Epithelial cell of proximal tubule (primary cell): ENCODE measurements around the gene FASTKD2. TPM values are rescaled to one million over a fixed set of nuclear protein-coding genes. Genes with fewer than 3 reads are reported as not detected.

Experiments
- DNase-seq: peaks from one replicate; pipeline ENCODE4 v3.0.0-alpha.2; 2011; ENCODE audit warnings: low read depth
- H3K4me3 ChIP-seq: 2 replicates; pipeline ENCODE4 v1.5.1; 2011; ENCODE audit warnings: low read depth, mild to moderate bottlenecking, low read length
- total RNA-seq: library from RNA; depleted of rRNA; stranded (reverse); fragments of >200 nt; gene quantifications from 2 replicates; pipeline ENCODE4 v1.2.3, GENCODE V29; 2015
- TF ChIP-seq, protein P1 (sequence below): conservative IDR thresholded peaks from 2 replicates; pipeline ENCODE4 v1.5.1; 2012; ENCODE audit warnings: low read depth, mild to moderate bottlenecking, low read length

Gene FASTKD2
- total RNA-seq, 1 donor from 2014 or later = 29.7 TPM

DNA sequence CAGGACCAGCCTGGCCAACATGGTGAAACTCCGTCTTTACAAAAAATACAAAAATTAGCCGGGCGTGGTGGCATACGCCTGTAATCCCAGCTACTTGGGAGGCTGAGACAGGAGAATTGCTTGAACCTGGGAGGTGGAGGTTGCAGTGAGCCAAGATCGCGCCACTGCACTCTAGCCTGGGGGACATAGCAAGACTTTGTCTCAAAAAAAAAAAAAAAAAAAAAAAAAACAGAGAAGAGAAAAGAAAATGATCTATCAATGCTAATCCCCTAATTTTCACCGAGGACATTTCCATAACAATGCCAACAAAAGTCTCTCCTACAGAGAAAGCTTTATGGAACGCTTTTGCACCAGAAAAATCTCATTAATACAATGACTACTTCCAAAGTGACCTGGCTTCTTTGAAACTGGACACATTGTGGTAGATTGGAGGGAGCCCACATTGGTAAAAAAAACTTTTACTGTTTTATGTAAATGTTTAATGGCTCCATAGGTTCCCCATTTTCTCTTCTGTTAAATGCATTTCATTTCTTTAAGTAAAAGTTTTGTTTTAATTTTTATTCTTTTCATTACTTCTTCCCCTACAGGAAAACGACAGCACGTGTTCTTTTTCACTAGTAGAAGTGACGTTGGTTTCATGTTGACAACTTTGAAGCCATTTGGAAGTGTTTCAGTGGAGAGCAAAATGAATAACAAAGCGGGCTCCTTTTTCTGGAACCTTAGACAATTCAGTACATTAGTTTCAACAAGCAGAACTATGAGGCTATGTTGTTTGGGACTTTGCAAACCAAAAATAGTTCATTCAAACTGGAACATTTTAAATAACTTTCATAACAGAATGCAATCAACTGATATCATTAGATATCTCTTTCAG is 888 bp downstream of the FASTKD2 start:
- H3K4me3 ChIP-seq = peak overlapping the region; percentile 90
- TF ChIP-seq, protein P1, sequence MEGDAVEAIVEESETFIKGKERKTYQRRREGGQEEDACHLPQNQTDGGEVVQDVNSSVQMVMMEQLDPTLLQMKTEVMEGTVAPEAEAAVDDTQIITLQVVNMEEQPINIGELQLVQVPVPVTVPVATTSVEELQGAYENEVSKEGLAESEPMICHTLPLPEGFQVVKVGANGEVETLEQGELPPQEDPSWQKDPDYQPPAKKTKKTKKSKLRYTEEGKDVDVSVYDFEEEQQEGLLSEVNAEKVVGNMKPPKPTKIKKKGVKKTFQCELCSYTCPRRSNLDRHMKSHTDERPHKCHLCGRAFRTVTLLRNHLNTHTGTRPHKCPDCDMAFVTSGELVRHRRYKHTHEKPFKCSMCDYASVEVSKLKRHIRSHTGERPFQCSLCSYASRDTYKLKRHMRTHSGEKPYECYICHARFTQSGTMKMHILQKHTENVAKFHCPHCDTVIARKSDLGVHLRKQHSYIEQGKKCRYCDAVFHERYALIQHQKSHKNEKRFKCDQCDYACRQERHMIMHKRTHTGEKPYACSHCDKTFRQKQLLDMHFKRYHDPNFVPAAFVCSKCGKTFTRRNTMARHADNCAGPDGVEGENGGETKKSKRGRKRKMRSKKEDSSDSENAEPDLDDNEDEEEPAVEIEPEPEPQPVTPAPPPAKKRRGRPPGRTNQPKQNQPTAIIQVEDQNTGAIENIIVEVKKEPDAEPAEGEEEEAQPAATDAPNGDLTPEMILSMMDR = no peak
- DNase-seq = no peak

GRCh38 chr2:206774871-206775270 is 9.5 kb downstream of the FASTKD2 start:
- no peak for DNase-seq
- no peak overlapping the region for H3K4me3 ChIP-seq
- TF ChIP-seq, protein P1 = no peak

DNA sequence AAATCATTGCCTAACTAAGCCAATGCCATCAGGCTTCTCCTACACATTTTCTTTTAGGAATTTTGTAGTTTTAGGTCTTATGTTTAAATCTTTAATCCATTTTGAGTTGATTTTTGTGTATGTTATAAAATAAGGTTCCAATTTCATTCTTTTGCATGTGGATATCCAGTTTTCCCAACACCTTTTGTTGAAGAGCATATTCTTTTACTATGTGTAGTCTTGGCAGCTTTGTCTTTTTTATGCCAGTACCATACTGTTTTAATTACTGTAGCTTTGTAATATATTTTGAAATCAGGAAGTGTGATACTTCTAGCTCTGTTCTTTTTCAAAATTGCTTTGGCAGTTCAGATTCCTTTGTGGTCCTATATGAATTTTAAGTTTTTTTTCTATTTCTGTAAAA is 11.0 kb downstream of the FASTKD2 start:
- DNase-seq = no peak
- TF ChIP-seq, protein P1 = no peak
- H3K4me3 ChIP-seq = no peak overlapping the region

GRCh38 chr2:206780671-206781070 is 15.3 kb downstream of the FASTKD2 start:
- TF ChIP-seq, protein P1 = no peak
- DNase-seq = no peak
- H3K4me3 ChIP-seq = no peak overlapping the region

GRCh38 chr2:206783718-206784117 is 18.3 kb downstream of the FASTKD2 start:
- TF ChIP-seq, protein P1 = peak; percentile 78
- H3K4me3 ChIP-seq = no peak overlapping the region
- DNase-seq = no peak

DNA sequence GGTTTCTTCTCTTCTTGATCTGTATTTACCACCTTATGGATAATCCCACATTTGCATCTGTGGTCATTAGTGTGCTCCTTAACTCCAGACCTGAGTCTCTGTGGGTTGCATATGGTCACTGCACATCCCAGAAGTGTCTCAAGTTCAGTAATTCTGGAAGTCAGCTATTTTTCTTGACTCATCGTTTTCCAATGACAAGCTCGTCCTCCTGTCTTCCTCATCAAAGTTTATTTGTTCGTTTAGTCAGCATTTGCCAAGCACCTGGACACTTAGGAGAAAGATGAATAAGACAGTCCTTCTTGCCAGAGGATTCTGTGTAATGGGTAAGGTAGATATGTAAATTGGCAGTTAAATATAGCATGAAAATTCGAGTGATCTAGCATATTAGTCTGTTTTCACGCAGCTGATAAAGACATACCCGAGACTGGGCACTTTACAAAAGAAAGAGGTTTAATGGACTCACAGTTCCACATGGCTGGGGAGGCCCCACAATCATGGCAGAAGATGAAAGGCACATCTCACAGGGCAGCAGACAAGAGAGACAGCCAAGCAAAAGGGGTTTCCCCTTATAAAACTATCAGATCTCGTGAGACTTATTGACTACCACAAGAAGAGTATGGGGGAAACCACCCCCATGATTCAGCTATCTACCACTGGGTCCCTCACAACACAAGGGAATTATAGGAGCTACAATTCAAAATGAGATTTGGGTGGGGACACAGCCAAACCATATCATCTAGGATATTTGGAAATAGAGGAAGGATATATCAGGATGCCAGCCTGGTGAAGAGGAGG is 19.4 kb downstream of the FASTKD2 start:
- no peak overlapping the region for H3K4me3 ChIP-seq
- TF ChIP-seq, protein P1 = no peak
- no peak for DNase-seq
